HuH-7.5 (cell line): Measurements from ENCODE around the gene BRI3BP.
"Not testable (repeated sequence)": the region's sequence is repeated elsewhere in the genome, so short reads cannot be mapped to it uniquely, and the experiment has no call there.

Experiments
- DNase-seq: peaks from one replicate; pipeline ENCODE4 v3.0.0; 2011; ENCODE audit warnings: low spot score

Gene BRI3BP

GRCh38 chr12:124972211-124972610, 21.2 kb upstream of the BRI3BP start:
- DNase-seq, result no peak

GRCh38 chr12:124975276-124975675, 18.2 kb upstream of the BRI3BP start:
- no peak for DNase-seq

GRCh38 chr12:124976999-124977398, 16.4 kb upstream of the BRI3BP start:
- DNase-seq, result no peak

GRCh38 chr12:124979568-124979967, 13.9 kb upstream of the BRI3BP start:
- DNase-seq, result no peak

GRCh38 chr12:124980098-124980892, 13.2 kb upstream of the BRI3BP start:
- no peak for DNase-seq

GRCh38 chr12:124986876-124987275, 6.6 kb upstream of the BRI3BP start:
- DNase-seq, result not testable (repeated sequence)

GRCh38 chr12:124992874-124993625, 395 bp upstream of the BRI3BP start:
- DNase-seq, result peak; percentile 77

- DNase-seq, result no peak
Observed at GRCh38 chr12:124994437-124994975, 1.1 kb downstream of the BRI3BP start.

- DNase-seq, result no peak
Observed at GRCh38 chr12:124995200-124995961, 1.9 kb downstream of the BRI3BP start.

- no peak for DNase-seq
Observed at GRCh38 chr12:124998705-124999104, 5.3 kb downstream of the BRI3BP start.

- no peak for DNase-seq
Observed at GRCh38 chr12:125001636-125002035, 8.2 kb downstream of the BRI3BP start.

GRCh38 chr12:125003021-125003420, 9.6 kb downstream of the BRI3BP start:
- DNase-seq, result no peak

GRCh38 chr12:125004621-125005020, 11.2 kb downstream of the BRI3BP start:
- DNase-seq, result no peak

- no peak for DNase-seq
Observed at GRCh38 chr12:125005652-125006051, 12.2 kb downstream of the BRI3BP start.

GRCh38 chr12:125006365-125006764, 12.9 kb downstream of the BRI3BP start:
- no peak for DNase-seq

- no peak for DNase-seq
Observed at GRCh38 chr12:125013816-125014442, 20.5 kb downstream of the BRI3BP start.

- no peak for DNase-seq
Observed at GRCh38 chr12:125014526-125014925, 21.1 kb downstream of the BRI3BP start.

- no peak for DNase-seq
Observed at GRCh38 chr12:125015680-125016310, 22.4 kb downstream of the BRI3BP start.

GRCh38 chr12:125017801-125018200, 24.4 kb downstream of the BRI3BP start:
- no peak for DNase-seq

- DNase-seq, result no peak
Observed at GRCh38 chr12:125018356-125018755, 24.9 kb downstream of the BRI3BP start.

- DNase-seq, result no peak
Observed at GRCh38 chr12:125021096-125021495, 27.7 kb downstream of the BRI3BP start.
